ENCODE results near the gene RNU1-2.
"Not testable (repeated sequence)": the region's sequence is repeated elsewhere in the genome, so short reads cannot be mapped to it uniquely, and the experiment has no call there.

Gene RNU1-2

GRCh38 chr1:16895598-16896315 lies at the start of gene RNU1-2:
TSS of gene RNU1-2 (plus strand) at chr1:16895980.
- peak; percentile 69 to 83 for DNase-seq (ENCODE audit: low read depth in 2 of 2)

- DNase-seq (ENCODE audit: low read depth in 2 of 2): not testable (repeated sequence)
These were observed 39.6 kb upstream of the RNU1-2 start for GRCh38 chr1:16856201-16856600.

- not testable (repeated sequence) for DNase-seq (ENCODE audit: low read depth in 2 of 2)
These were observed 36.4 kb upstream of the RNU1-2 start for GRCh38 chr1:16859167-16860041.

GRCh38 chr1:16860048-16860447 lies 35.7 kb upstream of the RNU1-2 start:
- not testable (repeated sequence) for DNase-seq (ENCODE audit: low read depth in 2 of 2)

- DNase-seq (ENCODE audit: low read depth in 2 of 2): not testable (repeated sequence)
These were observed 33.9 kb upstream of the RNU1-2 start for GRCh38 chr1:16861832-16862245.

GRCh38 chr1:16862415-16862814 lies 33.4 kb upstream of the RNU1-2 start:
- not testable (repeated sequence) for DNase-seq (ENCODE audit: low read depth in 2 of 2)

- not testable (repeated sequence) for DNase-seq (ENCODE audit: low read depth in 2 of 2)
These were observed 32.8 kb upstream of the RNU1-2 start for GRCh38 chr1:16863024-16863423.

GRCh38 chr1:16866926-16867707 lies 28.7 kb upstream of the RNU1-2 start:
- DNase-seq (ENCODE audit: low read depth in 2 of 2): not testable (repeated sequence)

- DNase-seq (ENCODE audit: low read depth in 2 of 2): not testable (repeated sequence)
These were observed 27.0 kb upstream of the RNU1-2 start for GRCh38 chr1:16868787-16869186.

- not testable (repeated sequence) for DNase-seq (ENCODE audit: low read depth in 2 of 2)
These were observed 25.8 kb upstream of the RNU1-2 start for GRCh38 chr1:16869996-16870395.

GRCh38 chr1:16871171-16871570 lies 24.6 kb upstream of the RNU1-2 start:
- not testable (repeated sequence) for DNase-seq (ENCODE audit: low read depth in 2 of 2)

- DNase-seq (ENCODE audit: low read depth in 2 of 2): peak; percentile 50 to 68
These were observed 23.4 kb upstream of the RNU1-2 start for GRCh38 chr1:16872152-16873075.

GRCh38 chr1:16873076-16873879 lies 22.5 kb upstream of the RNU1-2 start:
- not testable (repeated sequence) for DNase-seq (ENCODE audit: low read depth in 2 of 2)

- not testable (repeated sequence) for DNase-seq (ENCODE audit: low read depth in 2 of 2)
These were observed 20.6 kb upstream of the RNU1-2 start for GRCh38 chr1:16874968-16875765.

GRCh38 chr1:16881742-16882141 lies 14.0 kb upstream of the RNU1-2 start:
- not testable (repeated sequence) for DNase-seq (ENCODE audit: low read depth in 2 of 2)

GRCh38 chr1:16882986-16883385 lies 12.8 kb upstream of the RNU1-2 start:
- no peak for DNase-seq (ENCODE audit: low read depth in 2 of 2)

GRCh38 chr1:16884487-16884886 lies 11.3 kb upstream of the RNU1-2 start:
- DNase-seq (ENCODE audit: low read depth in 2 of 2): not testable (repeated sequence)

GRCh38 chr1:16886860-16887605 lies 8.7 kb upstream of the RNU1-2 start:
- DNase-seq (ENCODE audit: low read depth in 2 of 2): no peak
